Measurements from ENCODE around the gene ADGRB3. TPM values are rescaled to one million over a fixed set of nuclear protein-coding genes. Genes with fewer than 3 reads are reported as not detected.

The ADGRB3 gene
- total RNA-seq, 1 experiment from 2014 or later, result 0.11 TPM

GRCh38 chr6:69162811-69163210 is 527.7 kb downstream of the ADGRB3 start:
- H3K79me2 ChIP-seq (ENCODE audit: low read length), result no peaks in the 10 kb centered on the region
- H3F3A ChIP-seq (ENCODE audit: low read length, unreplicated experiment), result no peaks in the 10 kb centered on the region
- POLR2A ChIA-PET (ENCODE audit: unreplicated experiment), result interaction anchor here (0.6 kb wide), 1 partner anchor 11 kb away, joined by 3 read pairs; no protein-coding TSS in a partner anchor
- no peak for TF ChIP-seq EZH2 (IDR thresholded peaks at IDR 0.05; ENCODE audit: low read length, unreplicated experiment)
- no peak for TF ChIP-seq EZH2phosphoT487 (IDR thresholded peaks at IDR 0.05; ENCODE audit: borderline replicate concordance, low read length)
- no peak for TF ChIP-seq CTCF (conservative IDR thresholded peaks at IDR 0.05; ENCODE audit: low read depth, low read length)
- no peak overlapping the region for H3K4me3 ChIP-seq (ENCODE audit: low read length)
- no peak overlapping the region for H3K9ac ChIP-seq (ENCODE audit: low read length)
- DNase-seq (no peak), ATAC-seq (no peak)
- CTCF ChIA-PET, result interaction anchor here (0.5 kb wide), 1 partner anchor 143 kb away, joined by 3 read pairs; no protein-coding TSS in a partner anchor
- no peak overlapping the region for H3K27ac ChIP-seq (ENCODE audit: low read length)
- H3K4me2 ChIP-seq (ENCODE audit: low read length), result no peak overlapping the region
- H3K9me3 ChIP-seq (ENCODE audit: low read length), result no peaks in the 10 kb centered on the region
- H3K27me3 ChIP-seq (ENCODE audit: low read length), result no peaks in the 10 kb centered on the region
- intact Hi-C loops (cut with micrococcal nuclease), result no loop called here
- H4K20me1 ChIP-seq (ENCODE audit: low read length), result no peaks in the 10 kb centered on the region
- no peak overlapping the region for H2AFZ ChIP-seq (ENCODE audit: low read length)
- no TSS peak for BruUV-seq (replicated peaks)
- no peaks in the 10 kb centered on the region for H3K4me1 ChIP-seq (ENCODE audit: insufficient read depth, low read length)
- no peaks in the 10 kb centered on the region for H3K36me3 ChIP-seq (ENCODE audit: low read depth, low read length)
- H3K9me2 ChIP-seq (replicated peaks; ENCODE audit: low read length), result no peaks in the 10 kb centered on the region

- Histone ChIP-seq H3K4me3 (ENCODE audit: low read length) (no peak overlapping the region), H3K27me3 (ENCODE audit: low read length) (no peaks in the 10 kb centered on the region), H3K9me2 (replicated peaks; ENCODE audit: low read length) (no peaks in the 10 kb centered on the region), H3K4me1 (ENCODE audit: insufficient read depth, low read length) (no peaks in the 10 kb centered on the region), H2AFZ (ENCODE audit: low read length) (no peak overlapping the region), H3K27ac (ENCODE audit: low read length) (no peak overlapping the region), H4K20me1 (ENCODE audit: low read length) (no peaks in the 10 kb centered on the region), H3K9me3 (ENCODE audit: low read length) (no peaks in the 10 kb centered on the region), H3F3A (ENCODE audit: low read length, unreplicated experiment) (no peaks in the 10 kb centered on the region), H3K4me2 (ENCODE audit: low read length) (no peak overlapping the region), H3K9ac (ENCODE audit: low read length) (no peak overlapping the region), H3K79me2 (ENCODE audit: low read length) (no peaks in the 10 kb centered on the region), H3K36me3 (ENCODE audit: low read depth, low read length) (no peaks in the 10 kb centered on the region)
- peak; percentile 2 for DNase-seq
- ChIA-PET CTCF (no interaction called here), POLR2A (ENCODE audit: unreplicated experiment) (no interaction called here)
- TF ChIP-seq EZH2 (IDR thresholded peaks at IDR 0.05; ENCODE audit: low read length, unreplicated experiment), result no peak
- TF ChIP-seq EZH2phosphoT487 (IDR thresholded peaks at IDR 0.05; ENCODE audit: borderline replicate concordance, low read length), result no peak
- peak; percentile 40; the same call in 1 of the 2 replicates for TF ChIP-seq CTCF (conservative IDR thresholded peaks at IDR 0.05; ENCODE audit: low read depth, low read length)
- intact Hi-C loops (cut with micrococcal nuclease), result no loop called here
- BruUV-seq (replicated peaks), result no TSS peak
- no peak for ATAC-seq
Measured at GRCh38 chr6:69164564-69165229, 529.6 kb downstream of the ADGRB3 start.

- DNase-seq (no peak), ATAC-seq (no peak)
- no peaks in the 10 kb centered on the region for H3K36me3 ChIP-seq (ENCODE audit: low read depth, low read length)
- H3K9me2 ChIP-seq (replicated peaks; ENCODE audit: low read length), result no peaks in the 10 kb centered on the region
- no peak overlapping the region for H2AFZ ChIP-seq (ENCODE audit: low read length)
- no peak overlapping the region for H3K4me2 ChIP-seq (ENCODE audit: low read length)
- H3K4me3 ChIP-seq (ENCODE audit: low read length), result no peak overlapping the region
- intact Hi-C loops (cut with micrococcal nuclease), result no loop called here
- H3K4me1 ChIP-seq (ENCODE audit: insufficient read depth, low read length), result no peaks in the 10 kb centered on the region
- ChIA-PET POLR2A (ENCODE audit: unreplicated experiment) (no interaction called here), CTCF (no interaction called here)
- TF ChIP-seq CTCF (conservative IDR thresholded peaks at IDR 0.05; ENCODE audit: low read depth, low read length) (no peak), EZH2phosphoT487 (IDR thresholded peaks at IDR 0.05; ENCODE audit: borderline replicate concordance, low read length) (no peak), EZH2 (IDR thresholded peaks at IDR 0.05; ENCODE audit: low read length, unreplicated experiment) (no peak)
- no peaks in the 10 kb centered on the region for H4K20me1 ChIP-seq (ENCODE audit: low read length)
- no peaks in the 10 kb centered on the region for H3K79me2 ChIP-seq (ENCODE audit: low read length)
- no peaks in the 10 kb centered on the region for H3F3A ChIP-seq (ENCODE audit: low read length, unreplicated experiment)
- BruUV-seq (replicated peaks), result no TSS peak
- H3K9me3 ChIP-seq (ENCODE audit: low read length), result no peaks in the 10 kb centered on the region
- H3K27me3 ChIP-seq (ENCODE audit: low read length), result no peaks in the 10 kb centered on the region
- no peak overlapping the region for H3K9ac ChIP-seq (ENCODE audit: low read length)
- no peak overlapping the region for H3K27ac ChIP-seq (ENCODE audit: low read length)
Measured at GRCh38 chr6:69179681-69180080, 544.6 kb downstream of the ADGRB3 start.
